HepG2 (cell line): ENCODE measurements around the gene EVI5. TPM values are rescaled to one million over a fixed set of nuclear protein-coding genes. Genes with fewer than 3 reads are reported as not detected.

Source experiments
- ATAC-seq: fragments of 200-7000 bp; cut with Tn5 transposase; 3 replicates; pipeline ENCODE4 v1.9.1; 2020; ENCODE audit warnings: mild to moderate bottlenecking, moderate library complexity
- BruUV-seq: library from RNA; stranded (reverse); fragments of 400-500 nt; replicated peaks from 2 replicates; lab custom pipeline; 2021; lab: Mats Ljungman, UMichigan
- CTCF ChIA-PET: fragments of 300-600 bp; formaldehyde crosslinking; extraction: SDS; loops from one replicate; lab custom pipeline; 2021; ENCODE audit warnings: low total read pairs, inconsistent platforms, low intra/inter-chr PET ratio; lab: Yijun Ruan, JAX
- POLR2A ChIA-PET: fragments of 350-600 bp; sonication (Branson Sonifier 250); formaldehyde crosslinking; loops from one replicate; lab custom pipeline; 2020; ENCODE audit warnings: antibody characterized with exemption, inconsistent platforms; lab: Yijun Ruan, JAX
- DNase-seq: peaks from one replicate; pipeline ENCODE4 v3.0.0-alpha.2; 2015; ENCODE audit warnings: low spot score
- FAIRE-seq: peaks from 3 replicates; lab custom pipeline; 2011; peaks lifted over from hg19 to GRCh38; lab: Jason Lieb, UNC
- H2AFZ ChIP-seq: one replicate; pipeline ENCODE4 v1.6.1; 2011; ENCODE audit warnings: low read length, inconsistent platforms
- H3K27ac ChIP-seq: fragments of 300-600 bp; 3 replicates; pipeline ENCODE4 v1.8.0; 2011; ENCODE audit warnings: mixed run types, mild to moderate bottlenecking, mixed read lengths, low read length, inconsistent platforms; ENCODE audit not compliant: insufficient read depth; ENCODE audit errors: extremely low read length
- H3K27me3 ChIP-seq, 2 experiments: fragments of 200-600 bp in 1 of 2; 2 replicates in 1 of 2; 3 replicates in 1 of 2; pipeline versions ENCODE4 v1.6.0 to v1.8.0; 2011; ENCODE audit warnings: low read length in 2 of 2, mild to moderate bottlenecking in 2 of 2, moderate library complexity in 2 of 2, inconsistent platforms in 1 of 2; ENCODE audit not compliant: insufficient read depth in 2 of 2, control insufficient read depth in 1 of 2
- H3K36me3 ChIP-seq, 2 experiments: fragments of 200-600 bp in 1 of 2; replicated peaks in 1 of 2; 2 replicates in 1 of 2; 3 replicates in 1 of 2; pipeline versions ENCODE4 v1.5.1 to v1.8.0; 2011; ENCODE audit warnings: low read length in 2 of 2, inconsistent platforms in 1 of 2; ENCODE audit not compliant: insufficient read depth in 2 of 2, control insufficient read depth in 1 of 2
- H3K4me1 ChIP-seq: 2 replicates; pipeline ENCODE4 v1.5.1; 2012; ENCODE audit warnings: low read length, inconsistent platforms; ENCODE audit not compliant: insufficient read depth
- H3K4me2 ChIP-seq: 2 replicates; pipeline ENCODE4 v1.6.0; 2011; ENCODE audit warnings: low read depth, low read length, inconsistent platforms
- H3K4me3 ChIP-seq, 3 experiments: fragments of 200-600 bp in 1 of 3; sonication (generic), shearing (Covaris generic) in 1 of 3; replicated peaks in 1 of 3; 2 replicates each; pipeline ENCODE4 v1.5.1; 2011 to 2016; ENCODE audit warnings: low read length in 3 of 3, inconsistent platforms in 2 of 3, low read depth in 2 of 3, mild to moderate bottlenecking in 2 of 3, control low read depth in 1 of 3, mixed read lengths in 1 of 3; ENCODE audit not compliant: insufficient read depth in 1 of 3
- H3K79me2 ChIP-seq: one replicate; pipeline ENCODE4 v1.6.1; 2011; ENCODE audit warnings: low read length, inconsistent platforms; ENCODE audit not compliant: insufficient read depth
- H3K9ac ChIP-seq: 2 replicates; pipeline ENCODE4 v1.6.0; 2011; ENCODE audit warnings: mild to moderate bottlenecking, low read depth, low read length, inconsistent platforms; ENCODE audit not compliant: insufficient read depth
- H3K9me3 ChIP-seq: 2 replicates; pipeline ENCODE4 v1.5.1; 2012; ENCODE audit warnings: mild to moderate bottlenecking, low read length
- H4K20me1 ChIP-seq: 2 replicates; pipeline ENCODE4 v1.6.0; 2011; ENCODE audit warnings: inconsistent platforms, mild to moderate bottlenecking, low read length, moderate library complexity; ENCODE audit not compliant: insufficient read depth
- AGO2 ChIP-seq: fragments of 200-400 bp; formaldehyde crosslinking; optimal IDR thresholded peaks from 2 replicates; pipeline ENCODE3; 2017; ENCODE audit warnings: mild to moderate bottlenecking, low read depth, low read length, moderate library complexity
- ARID5B ChIP-seq: IDR thresholded peaks from 2 replicates; pipeline ENCODE4 v1.4.0; 2020; ENCODE audit warnings: mild to moderate bottlenecking, missing genetic modification reagents
- FOXJ3 ChIP-seq: sonication (generic); formaldehyde crosslinking; IDR thresholded peaks from 2 replicates; pipeline ENCODE4 v1.4.0; 2020; ENCODE audit warnings: missing genetic modification reagents, mild to moderate bottlenecking, borderline replicate concordance
- HNRNPH1 ChIP-seq: fragments of 200-400 bp; formaldehyde crosslinking; optimal IDR thresholded peaks from 2 replicates; pipeline ENCODE3; 2017; ENCODE audit warnings: mild to moderate bottlenecking, low read depth, low read length
- KLF12 ChIP-seq: sonication (generic); formaldehyde crosslinking; IDR thresholded peaks from 2 replicates; pipeline ENCODE4 v1.4.0; 2020; ENCODE audit warnings: missing genetic modification reagents, borderline replicate concordance
- SRF ChIP-seq: IDR thresholded peaks from 2 replicates; pipeline ENCODE4 v1.6.1; 2011; ENCODE audit warnings: mild to moderate bottlenecking, low read depth, low read length, moderate library complexity
- SYNCRIP ChIP-seq: fragments of 200-400 bp; formaldehyde crosslinking; IDR thresholded peaks from 2 replicates; pipeline ENCODE4 v1.6.1; 2018; ENCODE audit warnings: mild to moderate bottlenecking, low read depth, low read length; ENCODE audit not compliant: insufficient read depth
- ZFX ChIP-seq: sonication (generic); formaldehyde crosslinking; IDR thresholded peaks from 2 replicates; pipeline ENCODE4 v1.4.0; 2020; ENCODE audit warnings: mild to moderate bottlenecking, low read depth, missing genetic modification reagents, moderate library complexity
- ZNF512 ChIP-seq: sonication (generic); formaldehyde crosslinking; IDR thresholded peaks from 2 replicates; pipeline ENCODE4 v1.4.0; 2020; ENCODE audit warnings: mild to moderate bottlenecking, missing genetic modification reagents
- ZNF546 ChIP-seq: sonication (generic); formaldehyde crosslinking; conservative IDR thresholded peaks from 2 replicates; pipeline ENCODE4 v1.8.1; 2023; ENCODE audit warnings: mild to moderate bottlenecking, missing genetic modification reagents
- ZZZ3 ChIP-seq: sonication (generic); formaldehyde crosslinking; IDR thresholded peaks from 2 replicates; pipeline ENCODE4 v1.4.0; 2020; ENCODE audit warnings: missing genetic modification reagents, mild to moderate bottlenecking, borderline replicate concordance
- WGBS: methylation state at CpG from one replicate; pipeline ENCODE4 v1.1.6; 2017; ENCODE audit warnings: low lambda C conversion rate; 5-methylcytosine and 5-hydroxymethylcytosine counted together
- in situ Hi-C: cut with HindIII; loops from 2 replicates; pipeline ENCODE4 v1.10.0; 2017; ENCODE audit warnings: low pct_unique_long_range_greater_than_20kb; ENCODE audit not compliant: extremely low pct_ligation_motif_present
- intact Hi-C: fragments of 100-400 bp; cut with micrococcal nuclease; formaldehyde crosslinking; loops from one replicate; pipeline ENCODE4 v1.10.0; 2022; ENCODE audit not compliant: unreplicated experiment
- polyA plus RNA-seq, 8 experiments: library from polyadenylated mRNA; depleted of rRNA in 3 of 8; stranded (reverse) in 7 of 8; unstranded in 1 of 8; fragments of >200 nt; fragmentation: Illumina TruSeq in 4 of 8; extraction: Trizol in 4 of 8; gene quantifications; 2 replicates each; pipeline versions ENCODE4 v1.2.1 to v1.2.3, GENCODE V29; 2011 to 2016; ENCODE audit warnings: low read depth in 4 of 8, missing spikeins in 1 of 8, mixed read lengths in 1 of 8; ENCODE audit not compliant: insufficient read depth in 1 of 8
- total RNA-seq, 5 experiments: library from RNA; depleted of rRNA; stranded (reverse); fragments of >200 nt; fragmentation: Illumina TruSeq; extraction: Trizol; gene quantifications; 2 replicates each; pipeline ENCODE4 v1.2.3, GENCODE V29; 2016; ENCODE audit warnings: low read depth in 1 of 5

The EVI5 gene
- total and polyA plus RNA-seq, 2 of the 13 experiments (the other 11 are each of a cell fraction or from before 2014, with no cell fraction given) = 4.0 to 12.6 TPM

GRCh38 chr1:92563457-92564216 is 221.3 kb downstream of the EVI5 start:
- FAIRE-seq (no peak), DNase-seq (no peak), ATAC-seq (no peak)
- Histone ChIP-seq H3K9me3 (no peaks in the 10 kb centered on the region), H3K27me3 (no peaks in the 10 kb centered on the region), H3K4me3 (no peak overlapping the region), H3K79me2 (no peaks in the 10 kb centered on the region), H3K4me1 (no peaks in the 10 kb centered on the region), H3K4me2 (no peak overlapping the region), H4K20me1 (no peaks in the 10 kb centered on the region), H3K9ac (no peak overlapping the region), H2AFZ (no peak overlapping the region), H3K27ac (no peak overlapping the region), H3K36me3 (no peaks in the 10 kb centered on the region)
- WGBS = 98% methylated on average over 6 of the region's 6 CpGs
- TF ChIP-seq SYNCRIP (no peak), HNRNPH1 (no peak), ZFX (CRISPR knock-in tag) (no peak), SRF (no peak), ZZZ3 (no peak), FOXJ3 (no peak)
- intact Hi-C loops = no loop called here
- no TSS peak for BruUV-seq
- ChIA-PET CTCF (no interaction called here), POLR2A (no interaction called here)
- in situ Hi-C loops = no loop called here

- WGBS = 94% methylated on average over 1 of the region's 1 CpG
- no peaks in the 10 kb centered on the region for H3K79me2 ChIP-seq
Observed at GRCh38 chr1:92556350-92556749, 228.6 kb downstream of the EVI5 start.

More at GRCh38 chr1:92556350-92556749, 228.6 kb downstream of the EVI5 start:
- Histone ChIP-seq H3K9me3 (no peaks in the 10 kb centered on the region), H3K27ac (no peak overlapping the region), H3K27me3 (no peaks in the 10 kb centered on the region; a peak in 1 of 5 replicates), H3K9ac (no peak overlapping the region), H2AFZ (no peak overlapping the region), H3K4me2 (no peak overlapping the region), H4K20me1 (no peaks in the 10 kb centered on the region), H3K36me3 (no peaks in the 10 kb centered on the region), H3K4me1 (no peaks in the 10 kb centered on the region), H3K4me3 (no peak overlapping the region)
- intact Hi-C loops (no loop called here), in situ Hi-C loops (no loop called here)
- POLR2A ChIA-PET = no interaction called here
- FAIRE-seq (no peak), ATAC-seq (no peak), DNase-seq (no peak)
- TF ChIP-seq ARID5B (CRISPR knock-in tag) (no peak), AGO2 (no peak), ZNF546 (no peak), ZNF512 (CRISPR knock-in tag) (no peak), KLF12 (CRISPR knock-in tag) (no peak)
- CTCF ChIA-PET = no interaction called here
- no TSS peak for BruUV-seq
